Panc1 (cell line): ENCODE data around the gene RAB30. TPM values are rescaled to one million over a fixed set of nuclear protein-coding genes. Genes with fewer than 3 reads are reported as not detected.

Experiments used
- ATAC-seq: fragments of 200-7000 bp; cut with Tn5 transposase; 2 replicates; pipeline ENCODE4 v1.9.1; 2020; ENCODE audit warnings: mild to moderate bottlenecking, moderate library complexity
- BruUV-seq: library from RNA; stranded (reverse); fragments of 400-500 nt; replicated peaks from 2 replicates; lab custom pipeline; 2021; lab: Mats Ljungman, UMichigan
- CTCF ChIA-PET: fragments of 300-600 bp; sonication (Branson Sonifier 250); formaldehyde crosslinking; loops from one replicate; lab custom pipeline; 2022; ENCODE audit warnings: antibody characterized with exemption; lab: Charles Lee
- POLR2A ChIA-PET: fragments of 300-600 bp; sonication (Branson Sonifier 250); formaldehyde crosslinking; loops from one replicate; lab custom pipeline; 2022; ENCODE audit warnings: antibody characterized with exemption; lab: Charles Lee
- DNase-seq: peaks from one replicate; pipeline ENCODE4 v3.0.0-alpha.2; 2010; ENCODE audit warnings: low read depth, low spot score
- H3K27ac ChIP-seq: 2 replicates; pipeline ENCODE4 v1.5.1; 2011; ENCODE audit warnings: mild to moderate bottlenecking, low read length, inconsistent platforms
- H3K27me3 ChIP-seq: fragments of 200-500 bp; sonication (Bioruptor generic); 2 replicates; pipeline ENCODE4 v1.6.0; 2014; ENCODE audit warnings: low read length, inconsistent platforms; ENCODE audit not compliant: control insufficient read depth, insufficient read depth
- H3K36me3 ChIP-seq: fragments of 200-500 bp; sonication (Bioruptor generic); 2 replicates; pipeline ENCODE4 v1.5.1; 2014; ENCODE audit warnings: inconsistent platforms, mild to moderate bottlenecking, low read length, moderate library complexity; ENCODE audit not compliant: control insufficient read depth, insufficient read depth
- H3K4me1 ChIP-seq: 2 replicates; pipeline ENCODE4 v1.5.1; 2011; ENCODE audit warnings: inconsistent platforms, mild to moderate bottlenecking, low read length, moderate library complexity; ENCODE audit not compliant: control insufficient read depth, insufficient read depth
- H3K4me3 ChIP-seq, 2 experiments: 2 replicates each; pipeline ENCODE4 v1.5.1; 2011 to 2012; ENCODE audit warnings: low read depth in 2 of 2, low read length in 2 of 2, mild to moderate bottlenecking in 2 of 2, inconsistent platforms in 1 of 2, moderate library complexity in 1 of 2
- H3K9me3 ChIP-seq: fragments of 200-500 bp; sonication (Bioruptor generic); 2 replicates; pipeline ENCODE4 v1.5.1; 2014; ENCODE audit warnings: low read depth, mild to moderate bottlenecking, inconsistent platforms, low read length, moderate library complexity; ENCODE audit not compliant: control insufficient read depth, insufficient read depth
- CTCF ChIP-seq: fragments of 450-650 bp; IDR thresholded peaks from 2 replicates; pipeline ENCODE4 v1.5.1; 2017; ENCODE audit warnings: mild to moderate bottlenecking
- POLR2AphosphoS5 ChIP-seq: IDR thresholded peaks from 2 replicates; pipeline ENCODE4 v1.6.1; 2012; ENCODE audit warnings: mild to moderate bottlenecking, low read depth, low read length, moderate library complexity
- REST ChIP-seq, 2 experiments: IDR thresholded peaks; 2 replicates each; pipeline ENCODE4 v1.6.1; 2011 to 2012; ENCODE audit warnings: low read depth in 2 of 2, control low read depth in 1 of 2, low read length in 1 of 2, mild to moderate bottlenecking in 1 of 2, moderate library complexity in 1 of 2; ENCODE audit not compliant: insufficient read depth in 1 of 2
- SIN3A ChIP-seq: IDR thresholded peaks from 2 replicates; pipeline ENCODE4 v1.6.1; 2012; ENCODE audit warnings: low read depth, mild to moderate bottlenecking, low read length, moderate library complexity, borderline replicate concordance; ENCODE audit not compliant: insufficient read depth
- TCF7L2 ChIP-seq: IDR thresholded peaks from 2 replicates; pipeline ENCODE4 v1.6.1; 2011; ENCODE audit warnings: mild to moderate bottlenecking, low read depth, low read length, inconsistent platforms
- in situ Hi-C: cut with HindIII; loops from 2 replicates; pipeline ENCODE4 v1.10.0; 2016; ENCODE audit warnings: low sequenced_read_pairs, low pct_unique_long_range_greater_than_20kb
- intact Hi-C: fragments of 100-400 bp; cut with micrococcal nuclease; formaldehyde crosslinking; loops from one replicate; pipeline ENCODE4 v1.10.0; 2022; ENCODE audit not compliant: unreplicated experiment
- total RNA-seq: library from RNA; stranded (reverse); gene quantifications from one replicate; pipeline ENCODE4 v1.2.1, GENCODE V29; 2021; ENCODE audit not compliant: unreplicated experiment

The RAB30 gene
- total RNA-seq, 1 experiment from 2014 or later: 19.0 TPM

GRCh38 chr11:83023410-83023809 is 48.3 kb downstream of the RAB30 start:
- CTCF ChIA-PET: no interaction called here
- Histone ChIP-seq H3K36me3 (no peaks in the 10 kb centered on the region), H3K4me1 (peaks cover 19% of the 10 kb centered on the region), H3K9me3 (no peaks in the 10 kb centered on the region), H3K4me3 (no peak overlapping the region), H3K27me3 (no peaks in the 10 kb centered on the region), H3K27ac (no peak overlapping the region)
- no TSS peak for BruUV-seq
- in situ Hi-C loops (no loop called here), intact Hi-C loops (no loop called here)
- TF ChIP-seq SIN3A (no peak), REST (IDR thresholded peaks at IDR 0.05; ENCODE audit: insufficient read depth in 1 of 2, low read depth in 2 of 2, low read length in 1 of 2) (no peak), TCF7L2 (no peak)
- ATAC-seq (no peak), DNase-seq (no peak)
- POLR2A ChIA-PET: no interaction called here

- BruUV-seq: no TSS peak
- intact Hi-C loops: no loop called here
- no peak for TF ChIP-seq SIN3A
- no peak for TF ChIP-seq POLR2AphosphoS5
- no peak for TF ChIP-seq CTCF
- no peak for TF ChIP-seq TCF7L2
- no peak for TF ChIP-seq REST (IDR thresholded peaks at IDR 0.05; ENCODE audit: insufficient read depth in 1 of 2, low read depth in 2 of 2, low read length in 1 of 2)
- no peaks in the 10 kb centered on the region for H3K9me3 ChIP-seq
- POLR2A ChIA-PET: interaction anchor here (0.6 kb wide), 1 partner anchor 15 kb away, joined by 4 read pairs; no protein-coding TSS in a partner anchor
- in situ Hi-C loops: no loop called here
- no peaks in the 10 kb centered on the region for H3K27me3 ChIP-seq
- no peak overlapping the region for H3K4me3 ChIP-seq
- no peaks in the 10 kb centered on the region for H3K36me3 ChIP-seq
- H3K4me1 ChIP-seq: peaks cover 19% of the 10 kb centered on the region
- no peak overlapping the region for H3K27ac ChIP-seq
- CTCF ChIA-PET: no interaction called here
- DNase-seq (no peak), ATAC-seq (no peak)
Measured at GRCh38 chr11:83021780-83022125, 49.9 kb downstream of the RAB30 start.
